Middle frontal gyrus (tissue), 1 donor: ENCODE data around the gene STAT1.

Experiments used
- DNase-seq: peaks from one replicate; pipeline ENCODE4 v3.0.0-alpha.2; 2015; ENCODE audit warnings: low spot score; ENCODE audit errors: extremely low spot score

Gene STAT1

GRCh38 chr2:190984595-190984994 lies 29.4 kb downstream of the STAT1 start:
- DNase-seq, result no peak

GRCh38 chr2:190982262-190983034 lies 31.5 kb downstream of the STAT1 start:
- no peak for DNase-seq

GRCh38 chr2:190981733-190982132 lies 32.2 kb downstream of the STAT1 start:
- no peak for DNase-seq

- DNase-seq, result no peak
Observed at GRCh38 chr2:190981333-190981732, 32.6 kb downstream of the STAT1 start.

GRCh38 chr2:190980630-190981209 lies 33.3 kb downstream of the STAT1 start:
- DNase-seq, result no peak

GRCh38 chr2:190979906-190980629 lies 33.9 kb downstream of the STAT1 start:
- no peak for DNase-seq

GRCh38 chr2:190978389-190979053 lies 35.5 kb downstream of the STAT1 start:
- DNase-seq, result no peak

GRCh38 chr2:190977505-190977904 lies 36.5 kb downstream of the STAT1 start:
- no peak for DNase-seq

- no peak for DNase-seq
Observed at GRCh38 chr2:190976521-190976920, 37.5 kb downstream of the STAT1 start.

- DNase-seq, result no peak
Observed at GRCh38 chr2:190974629-190975361, 39.2 kb downstream of the STAT1 start.

GRCh38 chr2:190973726-190974628 lies 40.0 kb downstream of the STAT1 start:
- DNase-seq, result no peak

GRCh38 chr2:190973262-190973661 lies 40.7 kb downstream of the STAT1 start:
- no peak for DNase-seq

- DNase-seq, result no peak
Observed at GRCh38 chr2:190972846-190973245, 41.1 kb downstream of the STAT1 start.

GRCh38 chr2:190972213-190972612 lies 41.8 kb downstream of the STAT1 start:
- DNase-seq, result no peak

GRCh38 chr2:190970873-190971506 lies 43.0 kb downstream of the STAT1 start:
- no peak for DNase-seq

GRCh38 chr2:190970160-190970559 lies 43.8 kb downstream of the STAT1 start:
- no peak for DNase-seq

- no peak for DNase-seq
Observed at GRCh38 chr2:190968522-190968921, 45.4 kb downstream of the STAT1 start.

- no peak for DNase-seq
Observed at GRCh38 chr2:190965580-190966222, 48.3 kb downstream of the STAT1 start.

GRCh38 chr2:190964170-190964795 lies 49.7 kb downstream of the STAT1 start:
- DNase-seq, result no peak
